Endothelial cell of umbilical vein (primary cell): ENCODE results near the gene TOMM5.

ENCODE experiments used
- FOS ChIP-seq: IDR thresholded peaks from 2 replicates; pipeline ENCODE4 v1.6.1; 2011; ENCODE audit warnings: mild to moderate bottlenecking, low read length, moderate library complexity, borderline replicate concordance; ENCODE audit not compliant: insufficient read depth
- TF ChIP-seq, protein P1 (sequence below), 2 donors: IDR thresholded peaks; 1 replicate in 1 of 2; 2 replicates in 1 of 2; pipeline ENCODE4 v1.5.1; 2011; ENCODE audit warnings: low read length in 2 of 2, mild to moderate bottlenecking in 2 of 2, moderate library complexity in 2 of 2, control low read depth in 1 of 2, inconsistent platforms in 1 of 2, low read depth in 1 of 2; ENCODE audit not compliant: insufficient read depth in 1 of 2; ENCODE audit errors: extremely low read depth in 1 of 2

DNA sequence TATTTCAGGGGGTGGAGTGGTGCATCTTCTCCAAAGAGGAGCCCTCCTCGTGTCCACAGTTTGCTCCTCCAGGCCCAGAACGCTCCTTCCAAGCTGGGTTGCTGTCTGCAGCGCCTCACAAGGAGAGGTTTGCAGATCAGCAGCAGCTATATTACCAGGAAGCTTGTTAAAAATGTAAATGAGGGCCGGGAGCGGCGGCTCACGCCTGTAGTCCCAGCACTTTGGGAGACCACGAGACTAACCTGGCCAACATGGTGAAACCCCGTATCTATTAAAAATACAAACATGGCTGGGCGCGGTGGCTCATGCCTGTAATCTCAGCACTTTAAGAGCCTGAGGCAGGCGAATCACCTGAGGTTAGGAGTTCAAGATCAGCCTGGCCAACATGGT is 33.4 kb upstream of the TOMM5 start:
- TF ChIP-seq FOS, result no peak
- TF ChIP-seq, protein P1, sequence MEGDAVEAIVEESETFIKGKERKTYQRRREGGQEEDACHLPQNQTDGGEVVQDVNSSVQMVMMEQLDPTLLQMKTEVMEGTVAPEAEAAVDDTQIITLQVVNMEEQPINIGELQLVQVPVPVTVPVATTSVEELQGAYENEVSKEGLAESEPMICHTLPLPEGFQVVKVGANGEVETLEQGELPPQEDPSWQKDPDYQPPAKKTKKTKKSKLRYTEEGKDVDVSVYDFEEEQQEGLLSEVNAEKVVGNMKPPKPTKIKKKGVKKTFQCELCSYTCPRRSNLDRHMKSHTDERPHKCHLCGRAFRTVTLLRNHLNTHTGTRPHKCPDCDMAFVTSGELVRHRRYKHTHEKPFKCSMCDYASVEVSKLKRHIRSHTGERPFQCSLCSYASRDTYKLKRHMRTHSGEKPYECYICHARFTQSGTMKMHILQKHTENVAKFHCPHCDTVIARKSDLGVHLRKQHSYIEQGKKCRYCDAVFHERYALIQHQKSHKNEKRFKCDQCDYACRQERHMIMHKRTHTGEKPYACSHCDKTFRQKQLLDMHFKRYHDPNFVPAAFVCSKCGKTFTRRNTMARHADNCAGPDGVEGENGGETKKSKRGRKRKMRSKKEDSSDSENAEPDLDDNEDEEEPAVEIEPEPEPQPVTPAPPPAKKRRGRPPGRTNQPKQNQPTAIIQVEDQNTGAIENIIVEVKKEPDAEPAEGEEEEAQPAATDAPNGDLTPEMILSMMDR (IDR thresholded peaks at IDR 0.05; ENCODE audit: extremely low read depth in 1 of 2, insufficient read depth in 1 of 2, low read depth in 1 of 2, low read length in 2 of 2), result no peak
